ENCODE measurements around the gene SKI.
"Not testable (repeated sequence)": the region's sequence is repeated elsewhere in the genome, so short reads cannot be mapped to it uniquely, and the experiment has no call there.

SKI gene

GRCh38 chr1:2324553-2325366 is 96.6 kb downstream of the SKI start:
- no peak overlapping the region for H3K4me2 ChIP-seq (ENCODE audit: low read length)
- TF ChIP-seq EZH2phosphoT487 (IDR thresholded peaks at IDR 0.05; ENCODE audit: low read depth) (no peak), CTCF (IDR thresholded peaks at IDR 0.05; ENCODE audit: low read depth, low read length) (no peak)
- H4K20me1 ChIP-seq (ENCODE audit: insufficient read depth, low read length): no peaks in the 10 kb centered on the region
- no peak overlapping the region for H3K4me3 ChIP-seq (ENCODE audit: low read length)
- H3K9ac ChIP-seq (ENCODE audit: low read length): no peak overlapping the region
- H3K4me1 ChIP-seq (ENCODE audit: low read length): no peaks in the 10 kb centered on the region
- no peaks in the 10 kb centered on the region for H3K9me3 ChIP-seq (ENCODE audit: insufficient read depth, low read length)
- no peak overlapping the region for H2AFZ ChIP-seq (ENCODE audit: low read depth, low read length)
- H3K79me2 ChIP-seq (ENCODE audit: low read length): no peaks in the 10 kb centered on the region
- H3K27ac ChIP-seq (ENCODE audit: low read length): no peak overlapping the region
- no peaks in the 10 kb centered on the region for H3K36me3 ChIP-seq (replicated peaks; ENCODE audit: low read depth, low read length)
- H3K27me3 ChIP-seq (ENCODE audit: low read depth, low read length): no peaks in the 10 kb centered on the region

DNA sequence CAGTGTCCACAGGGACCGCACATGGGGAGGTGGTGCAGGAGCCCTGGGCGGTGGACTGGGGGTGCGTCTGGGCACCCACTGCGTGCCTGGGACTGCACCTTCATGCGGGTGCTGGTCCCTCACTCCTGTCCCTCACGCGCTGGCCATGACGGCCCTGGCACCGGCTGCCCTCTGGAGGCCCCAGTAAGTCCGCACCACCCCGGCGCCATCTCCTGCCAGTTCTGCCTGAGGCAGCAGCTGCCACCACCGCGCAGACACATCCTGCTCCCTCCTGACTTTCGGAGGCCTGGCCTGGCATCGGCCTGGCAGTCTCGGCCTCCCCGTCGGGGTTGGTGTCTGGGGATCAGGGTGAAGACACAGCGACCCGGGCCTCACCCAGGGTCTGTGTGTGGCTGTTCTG is 98.4 kb downstream of the SKI start:
- Histone ChIP-seq H3K4me2 (ENCODE audit: low read length) (no peak overlapping the region), H3K4me3 (ENCODE audit: low read length) (no peak overlapping the region), H3K4me1 (ENCODE audit: low read length) (no peaks in the 10 kb centered on the region), H3K27me3 (ENCODE audit: low read depth, low read length) (no peaks in the 10 kb centered on the region), H3K36me3 (replicated peaks; ENCODE audit: low read depth, low read length) (no peaks in the 10 kb centered on the region), H2AFZ (ENCODE audit: low read depth, low read length) (no peak overlapping the region), H3K9me3 (ENCODE audit: insufficient read depth, low read length) (no peaks in the 10 kb centered on the region), H3K27ac (ENCODE audit: low read length) (no peak overlapping the region), H4K20me1 (ENCODE audit: insufficient read depth, low read length) (no peaks in the 10 kb centered on the region), H3K79me2 (ENCODE audit: low read length) (no peaks in the 10 kb centered on the region), H3K9ac (ENCODE audit: low read length) (no peak overlapping the region)
- TF ChIP-seq EZH2phosphoT487 (IDR thresholded peaks at IDR 0.05; ENCODE audit: low read depth) (no peak), CTCF (IDR thresholded peaks at IDR 0.05; ENCODE audit: low read depth, low read length) (no peak)

DNA sequence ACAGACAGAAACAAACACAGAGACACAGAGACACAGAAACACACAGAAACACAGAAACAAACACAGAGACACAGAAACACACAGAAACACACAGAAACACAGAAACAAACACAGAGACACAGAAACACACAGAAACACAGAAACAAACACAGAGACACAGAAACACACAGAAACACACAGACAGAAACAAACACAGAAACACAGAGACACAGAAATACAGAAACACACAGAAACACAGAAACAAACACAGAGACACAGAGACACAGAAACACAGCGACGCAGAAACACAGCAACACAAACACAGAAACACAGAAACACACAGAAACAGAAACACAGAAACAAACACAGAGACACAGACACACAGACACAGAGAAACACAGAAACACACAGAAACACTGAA is 99.0 kb downstream of the SKI start:
- not testable (repeated sequence) for H3K27ac ChIP-seq (ENCODE audit: low read length); H3K9ac ChIP-seq (ENCODE audit: low read length); H3K4me3 ChIP-seq (ENCODE audit: low read length); H3K79me2 ChIP-seq (ENCODE audit: low read length); H2AFZ ChIP-seq (ENCODE audit: low read depth, low read length); H3K27me3 ChIP-seq (ENCODE audit: low read depth, low read length); H3K9me3 ChIP-seq (ENCODE audit: insufficient read depth, low read length); H4K20me1 ChIP-seq (ENCODE audit: insufficient read depth, low read length); H3K4me1 ChIP-seq (ENCODE audit: low read length); H3K36me3 ChIP-seq (replicated peaks; ENCODE audit: low read depth, low read length); H3K4me2 ChIP-seq (ENCODE audit: low read length)

GRCh38 chr1:2327841-2328240 is 99.7 kb downstream of the SKI start:
- H3K9ac ChIP-seq (ENCODE audit: low read length): no peak overlapping the region
- H3K4me1 ChIP-seq (ENCODE audit: low read length): no peaks in the 10 kb centered on the region
- H3K4me3 ChIP-seq (ENCODE audit: low read length): no peak overlapping the region
- TF ChIP-seq EZH2phosphoT487 (IDR thresholded peaks at IDR 0.05; ENCODE audit: low read depth) (no peak), CTCF (IDR thresholded peaks at IDR 0.05; ENCODE audit: low read depth, low read length) (no peak)
- no peaks in the 10 kb centered on the region for H3K36me3 ChIP-seq (replicated peaks; ENCODE audit: low read depth, low read length)
- H3K27ac ChIP-seq (ENCODE audit: low read length): no peak overlapping the region
- H2AFZ ChIP-seq (ENCODE audit: low read depth, low read length): no peak overlapping the region
- H3K79me2 ChIP-seq (ENCODE audit: low read length): no peaks in the 10 kb centered on the region
- H3K4me2 ChIP-seq (ENCODE audit: low read length): no peak overlapping the region
- H4K20me1 ChIP-seq (ENCODE audit: insufficient read depth, low read length): no peaks in the 10 kb centered on the region
- no peaks in the 10 kb centered on the region for H3K9me3 ChIP-seq (ENCODE audit: insufficient read depth, low read length)
- H3K27me3 ChIP-seq (ENCODE audit: low read depth, low read length): no peaks in the 10 kb centered on the region

All from OCI-LY3 (cell line).